AG09309 (cell line): ENCODE measurements around the gene CLNK.

Experiments used
- DNase-seq: peaks from one replicate; pipeline ENCODE4 v3.0.0-alpha.2; 2010; ENCODE audit warnings: low read depth
- H3K4me3 ChIP-seq: 2 replicates; pipeline ENCODE4 v1.5.1; 2011; ENCODE audit warnings: mild to moderate bottlenecking, low read depth, low read length, moderate library complexity; ENCODE audit not compliant: control insufficient read depth
- TF ChIP-seq, protein P1 (sequence below): IDR thresholded peaks from 2 replicates; pipeline ENCODE4 v1.5.1; 2011; ENCODE audit warnings: mild to moderate bottlenecking, low read depth, low read length, inconsistent platforms; ENCODE audit not compliant: insufficient read depth, control insufficient read depth; ENCODE audit errors: missing control alignments

The CLNK gene

GRCh38 chr4:10730590-10730989 lies 46.0 kb upstream of the CLNK start:
- H3K4me3 ChIP-seq: no peak overlapping the region
- TF ChIP-seq, protein P1, sequence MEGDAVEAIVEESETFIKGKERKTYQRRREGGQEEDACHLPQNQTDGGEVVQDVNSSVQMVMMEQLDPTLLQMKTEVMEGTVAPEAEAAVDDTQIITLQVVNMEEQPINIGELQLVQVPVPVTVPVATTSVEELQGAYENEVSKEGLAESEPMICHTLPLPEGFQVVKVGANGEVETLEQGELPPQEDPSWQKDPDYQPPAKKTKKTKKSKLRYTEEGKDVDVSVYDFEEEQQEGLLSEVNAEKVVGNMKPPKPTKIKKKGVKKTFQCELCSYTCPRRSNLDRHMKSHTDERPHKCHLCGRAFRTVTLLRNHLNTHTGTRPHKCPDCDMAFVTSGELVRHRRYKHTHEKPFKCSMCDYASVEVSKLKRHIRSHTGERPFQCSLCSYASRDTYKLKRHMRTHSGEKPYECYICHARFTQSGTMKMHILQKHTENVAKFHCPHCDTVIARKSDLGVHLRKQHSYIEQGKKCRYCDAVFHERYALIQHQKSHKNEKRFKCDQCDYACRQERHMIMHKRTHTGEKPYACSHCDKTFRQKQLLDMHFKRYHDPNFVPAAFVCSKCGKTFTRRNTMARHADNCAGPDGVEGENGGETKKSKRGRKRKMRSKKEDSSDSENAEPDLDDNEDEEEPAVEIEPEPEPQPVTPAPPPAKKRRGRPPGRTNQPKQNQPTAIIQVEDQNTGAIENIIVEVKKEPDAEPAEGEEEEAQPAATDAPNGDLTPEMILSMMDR: no peak
- no peak for DNase-seq

DNA sequence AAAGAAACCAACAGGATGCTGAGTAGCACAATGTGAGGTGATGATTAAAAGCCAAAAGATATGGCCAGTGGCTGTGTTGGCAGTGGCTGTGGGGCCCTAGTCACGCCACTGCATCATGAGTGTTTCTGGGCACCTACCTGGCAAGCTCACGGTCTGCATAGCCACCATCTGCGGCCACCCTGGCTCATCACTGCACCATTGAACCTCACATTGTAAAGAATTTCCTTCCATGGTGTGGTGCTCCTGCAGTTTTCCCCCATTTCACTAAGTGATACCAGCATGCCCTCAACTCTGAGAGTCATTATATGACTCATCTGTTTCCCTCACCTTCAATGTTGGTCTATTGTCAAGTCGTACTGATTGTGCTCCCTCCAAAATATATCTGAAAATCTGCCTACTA lies 45.5 kb upstream of the CLNK start:
- no peak overlapping the region for H3K4me3 ChIP-seq
- TF ChIP-seq, protein P1: no peak
- DNase-seq: no peak

DNA sequence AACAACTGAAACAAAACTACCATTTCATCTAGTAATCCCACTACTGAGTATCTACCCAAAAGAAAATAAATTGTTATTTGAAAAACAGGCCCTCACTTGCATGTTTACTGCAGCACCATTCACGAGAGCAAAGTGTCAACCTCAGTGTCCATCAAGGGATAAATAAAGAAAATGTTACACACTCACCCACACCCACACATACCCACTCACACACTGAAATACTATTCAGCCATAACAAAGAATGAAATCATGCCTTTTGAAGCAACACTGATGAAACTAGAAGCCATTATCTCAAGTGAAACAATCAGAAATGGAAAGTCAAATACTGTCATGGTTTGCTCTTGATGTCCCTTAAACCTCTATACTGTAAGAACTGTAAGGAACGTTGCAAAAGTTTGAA lies 44.8 kb upstream of the CLNK start:
- no peak overlapping the region for H3K4me3 ChIP-seq
- TF ChIP-seq, protein P1: no peak
- no peak for DNase-seq

DNA sequence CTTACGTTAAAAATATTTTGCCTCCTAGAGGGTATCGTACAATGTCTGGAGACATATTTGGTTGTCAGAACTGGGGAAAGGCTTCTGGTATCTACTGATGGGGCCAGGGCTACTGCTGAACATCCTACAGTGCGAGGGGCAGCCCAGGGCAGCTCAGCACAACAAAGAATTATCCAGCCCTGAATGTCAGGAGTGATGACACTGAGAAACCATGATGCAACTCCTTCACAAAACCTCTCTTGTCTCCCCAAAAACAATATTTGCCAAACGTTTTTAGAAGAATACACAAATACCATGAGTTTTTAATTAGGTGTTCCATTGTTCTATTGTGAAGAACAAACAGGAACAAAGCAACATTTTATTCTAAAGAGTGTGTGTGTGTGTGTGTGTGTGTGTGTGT lies 43.4 kb upstream of the CLNK start:
- no peak for DNase-seq
- H3K4me3 ChIP-seq: no peak overlapping the region
- TF ChIP-seq, protein P1: no peak

GRCh38 chr4:10727140-10727880 lies 42.7 kb upstream of the CLNK start:
- no peak for DNase-seq
- TF ChIP-seq, protein P1: no peak
- H3K4me3 ChIP-seq: no peak overlapping the region

DNA sequence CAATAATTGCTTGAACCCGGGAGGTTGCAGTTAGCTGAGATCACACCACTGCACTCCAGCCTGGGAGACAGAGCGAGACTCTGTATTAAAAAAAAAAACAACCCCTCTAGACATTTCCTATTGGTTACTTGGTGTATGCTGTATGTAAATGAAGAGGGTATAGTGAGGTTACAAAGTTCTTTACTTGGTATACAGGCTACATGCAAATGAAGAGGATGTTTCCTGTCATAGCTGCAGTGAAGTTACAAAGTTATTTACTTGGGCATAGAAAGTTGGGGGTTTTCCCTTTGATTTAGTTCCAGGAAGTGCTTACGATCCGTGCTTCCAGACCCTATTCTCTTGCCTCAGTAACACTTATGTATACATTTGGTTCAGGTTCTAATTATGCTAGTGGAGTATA lies 38.4 kb upstream of the CLNK start:
- DNase-seq: no peak
- TF ChIP-seq, protein P1: no peak
- no peak overlapping the region for H3K4me3 ChIP-seq

DNA sequence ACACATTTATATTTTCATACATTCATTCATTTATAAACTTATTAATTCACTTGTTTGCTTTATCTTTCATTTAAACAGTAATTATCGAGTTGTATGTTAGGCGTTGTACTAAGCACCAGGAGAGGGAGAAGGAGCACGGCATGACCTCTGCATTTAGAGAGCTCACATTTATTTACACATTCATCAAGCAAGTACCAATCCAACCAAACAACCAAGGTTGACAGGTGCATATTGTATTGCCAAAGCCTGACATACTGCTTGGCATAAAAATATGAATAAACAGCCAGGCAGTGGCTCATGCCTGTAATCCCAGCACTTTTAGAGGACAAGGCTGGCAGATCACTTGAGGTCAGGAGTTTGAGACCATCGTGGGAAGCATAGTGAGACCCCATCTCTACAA lies 37.0 kb upstream of the CLNK start:
- TF ChIP-seq, protein P1: no peak
- H3K4me3 ChIP-seq: no peak overlapping the region
- DNase-seq: no peak
